ENCODE results near the gene ABRACL. TPM values are rescaled to one million over a fixed set of nuclear protein-coding genes. Genes with fewer than 3 reads are reported as not detected.
"Not testable (repeated sequence)": the region's sequence is repeated elsewhere in the genome, so short reads cannot be mapped to it uniquely, and the experiment has no call there.

Gene ABRACL
- total RNA-seq: 100 to 1,000 TPM in 1 of 2 experiments, 10 to 100 TPM in 1; 98.2 to 124 TPM

GRCh38 chr6:139028658-139029469 lies at the start of gene ABRACL:
ABRACL (plus strand) TSS chr6:139028745; CDS start chr6:139034161, 5,416 bp downstream.
- peak; percentile 83 for ATAC-seq

GRCh38 chr6:138979365-138979764 lies 49.2 kb upstream of the ABRACL start:
- Mint-ChIP-seq H3K27ac (no peak overlapping the region), H3K4me3 (no peak overlapping the region), H3K9me3 (ENCODE audit: low read depth) (no peaks in the 10 kb centered on the region), H3K36me3 (peaks cover 3% of the 10 kb centered on the region), H3K4me1 (peaks cover 15% of the 10 kb centered on the region), H3K27me3 (no peaks in the 10 kb centered on the region)
- ATAC-seq (no peak), DNase-seq (no peak)
- CTCF ChIA-PET: no interaction called here

More at GRCh38 chr6:139028658-139029469, at the start of gene ABRACL:
- Mint-ChIP-seq H3K4me1 (peaks cover 24% of the 10 kb centered on the region), H3K27me3 (no peaks in the 10 kb centered on the region), H3K9me3 (ENCODE audit: low read depth) (no peaks in the 10 kb centered on the region), H3K27ac (peak within 1 kb of the TSS; percentile 83), H3K4me3 (no peak within 1 kb of the TSS), H3K36me3 (peaks cover 14% of the 10 kb centered on the region)
- DNase-seq: peak; percentile 88
- CTCF ChIA-PET: interaction anchor here (0.8 to 3.3 kb wide), 4 partner anchors 10 to 336 kb away, joined by 3 to 20 read pairs (median 3); partner anchors contain the start of gene REPS1

GRCh38 chr6:138979813-138980668 lies 48.5 kb upstream of the ABRACL start:
- Mint-ChIP-seq H3K36me3 (peaks cover 2% of the 10 kb centered on the region), H3K4me1 (peaks cover 11% of the 10 kb centered on the region), H3K9me3 (ENCODE audit: low read depth) (no peaks in the 10 kb centered on the region), H3K4me3 (no peak overlapping the region), H3K27me3 (no peaks in the 10 kb centered on the region), H3K27ac (no peak overlapping the region)
- CTCF ChIA-PET: no interaction called here
- DNase-seq (no peak), ATAC-seq (no peak)

GRCh38 chr6:138981416-138981815 lies 47.1 kb upstream of the ABRACL start:
- H3K27me3 Mint-ChIP-seq: no peaks in the 10 kb centered on the region
- H3K9me3 Mint-ChIP-seq (ENCODE audit: low read depth): no peaks in the 10 kb centered on the region
- CTCF ChIA-PET: interaction anchor here (1.2 kb wide), 1 partner anchor 13 kb away, joined by 3 read pairs; no protein-coding TSS in a partner anchor
- DNase-seq (no peak), ATAC-seq (no peak)
- H3K4me3 Mint-ChIP-seq: no peak overlapping the region
- peaks cover 2% of the 10 kb centered on the region for H3K36me3 Mint-ChIP-seq
- no peak overlapping the region for H3K27ac Mint-ChIP-seq
- peaks cover 18% of the 10 kb centered on the region for H3K4me1 Mint-ChIP-seq

GRCh38 chr6:138986578-138986977 lies 42.0 kb upstream of the ABRACL start:
- no peaks in the 10 kb centered on the region for H3K9me3 Mint-ChIP-seq (ENCODE audit: low read depth)
- H3K4me3 Mint-ChIP-seq: peak overlapping the region; percentile 73
- DNase-seq (no peak), ATAC-seq (no peak)
- CTCF ChIA-PET: interaction anchor here (1.0 to 6.1 kb wide), 11 partner anchors 11 to 378 kb away, joined by 3 to 51 read pairs (median 4); partner anchors contain the start of gene ABRACL
- no peaks in the 10 kb centered on the region for H3K27me3 Mint-ChIP-seq
- H3K4me1 Mint-ChIP-seq: peaks cover 21% of the 10 kb centered on the region
- H3K27ac Mint-ChIP-seq: peak overlapping the region; percentile 52
- H3K36me3 Mint-ChIP-seq: no peaks in the 10 kb centered on the region

- no peaks in the 10 kb centered on the region for H3K36me3 Mint-ChIP-seq
- CTCF ChIA-PET: interaction anchor here (0.8 to 6.1 kb wide), 11 partner anchors 12 to 232 kb away, joined by 3 to 51 read pairs (median 3); partner anchors contain the start of gene ABRACL
- H3K27me3 Mint-ChIP-seq: no peaks in the 10 kb centered on the region
- ATAC-seq (no peak), DNase-seq (no peak)
- peak overlapping the region; percentile 69 for H3K27ac Mint-ChIP-seq
- peak overlapping the region; percentile 73 for H3K4me3 Mint-ChIP-seq
- peaks cover 20% of the 10 kb centered on the region for H3K4me1 Mint-ChIP-seq
- H3K9me3 Mint-ChIP-seq (ENCODE audit: low read depth): no peaks in the 10 kb centered on the region
These were observed 41.4 kb upstream of the ABRACL start for GRCh38 chr6:138987080-138987642.

GRCh38 chr6:138987643-138988468 lies 40.7 kb upstream of the ABRACL start, which contains the start of gene REPS1:
REPS1 (minus strand) TSS chr6:138988253; CDS start chr6:138987682, 571 bp downstream.
- Mint-ChIP-seq H3K27ac (peak within 1 kb of the TSS; percentile 92), H3K36me3 (no peaks in the 10 kb centered on the region), H3K27me3 (peaks cover 3% of the 10 kb centered on the region), H3K4me3 (peak within 1 kb of the TSS; percentile 84), H3K4me1 (peaks cover 20% of the 10 kb centered on the region), H3K9me3 (ENCODE audit: low read depth) (no peaks in the 10 kb centered on the region)
- DNase-seq: peak; percentile 92
- peak; percentile 94 for ATAC-seq
- CTCF ChIA-PET: interaction anchor here (0.6 to 6.1 kb wide), 16 partner anchors 12 to 232 kb away, joined by 3 to 51 read pairs (median 4); partner anchors contain the start of gene ABRACL

- peak overlapping the region; percentile 92 for H3K27ac Mint-ChIP-seq
- peak; percentile 8 for ATAC-seq
- H3K9me3 Mint-ChIP-seq (ENCODE audit: low read depth): no peaks in the 10 kb centered on the region
- H3K27me3 Mint-ChIP-seq: peaks cover 3% of the 10 kb centered on the region
- DNase-seq: no peak
- CTCF ChIA-PET: interaction anchor here (0.6 to 6.1 kb wide), 11 partner anchors 19 to 386 kb away, joined by 3 to 51 read pairs (median 4); partner anchors contain the start of genes ABRACL and CITED2
- H3K4me3 Mint-ChIP-seq: peak overlapping the region; percentile 84
- H3K36me3 Mint-ChIP-seq: no peaks in the 10 kb centered on the region
- peaks cover 20% of the 10 kb centered on the region for H3K4me1 Mint-ChIP-seq
These were observed 40.1 kb upstream of the ABRACL start for GRCh38 chr6:138988469-138988834.

GRCh38 chr6:138989098-138989983 lies 39.2 kb upstream of the ABRACL start:
- Mint-ChIP-seq H3K36me3 (no peaks in the 10 kb centered on the region), H3K27ac (no peak overlapping the region), H3K4me1 (peaks cover 20% of the 10 kb centered on the region), H3K27me3 (peaks cover 3% of the 10 kb centered on the region), H3K4me3 (no peak overlapping the region), H3K9me3 (ENCODE audit: low read depth) (no peaks in the 10 kb centered on the region)
- no peak for DNase-seq
- ATAC-seq: no peak
- CTCF ChIA-PET: interaction anchor here (0.8 to 6.1 kb wide), 10 partner anchors 20 to 385 kb away, joined by 3 to 51 read pairs (median 4); partner anchors contain the start of genes ABRACL and CITED2

GRCh38 chr6:138991206-138991605 lies 37.3 kb upstream of the ABRACL start:
- Mint-ChIP-seq H3K27me3 (peaks cover 3% of the 10 kb centered on the region), H3K27ac (no peak overlapping the region), H3K36me3 (no peaks in the 10 kb centered on the region), H3K4me1 (peaks cover 13% of the 10 kb centered on the region), H3K4me3 (no peak overlapping the region), H3K9me3 (ENCODE audit: low read depth) (no peaks in the 10 kb centered on the region)
- no peak for DNase-seq
- ATAC-seq: no peak
- CTCF ChIA-PET: interaction anchor here (1.1 kb wide), 1 partner anchor 175 kb away, joined by 7 read pairs; no protein-coding TSS in a partner anchor

- DNase-seq; H3K4me3 Mint-ChIP-seq; H3K36me3 Mint-ChIP-seq; CTCF ChIA-PET; H3K4me1 Mint-ChIP-seq; H3K27me3 Mint-ChIP-seq; H3K27ac Mint-ChIP-seq; H3K9me3 Mint-ChIP-seq (ENCODE audit: low read depth); ATAC-seq: not testable (repeated sequence)
These were observed 35.6 kb upstream of the ABRACL start for GRCh38 chr6:138992965-138993364.
